ENCODE results near the gene TAF9B.
"Not testable (repeated sequence)": the region's sequence is repeated elsewhere in the genome, so short reads cannot be mapped to it uniquely, and the experiment has no call there.

TAF9B gene

GRCh38 chrX:78140206-78140605 is 756 bp upstream of the TAF9B start:
- no peak for DNase-seq (ENCODE audit: low read depth)
- no peak overlapping the region for H3K4me3 ChIP-seq (replicated peaks; ENCODE audit: low read depth, low read length)

GRCh38 chrX:78133238-78133960 is 6.1 kb downstream of the TAF9B start:
- DNase-seq (ENCODE audit: low read depth), result no peak
- no peak overlapping the region for H3K4me3 ChIP-seq (replicated peaks; ENCODE audit: low read depth, low read length)
- TF ChIP-seq CTCF (IDR thresholded peaks at IDR 0.05; ENCODE audit: low read length, missing control alignments), result no peak

More at GRCh38 chrX:78140206-78140605, 756 bp upstream of the TAF9B start:
- TF ChIP-seq CTCF (IDR thresholded peaks at IDR 0.05; ENCODE audit: low read length, missing control alignments), result no peak

GRCh38 chrX:78131117-78131516 is 8.3 kb downstream of the TAF9B start:
- TF ChIP-seq CTCF (IDR thresholded peaks at IDR 0.05; ENCODE audit: low read length, missing control alignments), result no peak
- H3K4me3 ChIP-seq (replicated peaks; ENCODE audit: low read depth, low read length), result no peak overlapping the region
- no peak for DNase-seq (ENCODE audit: low read depth)

- no peak for TF ChIP-seq CTCF (IDR thresholded peaks at IDR 0.05; ENCODE audit: low read length, missing control alignments)
- DNase-seq (ENCODE audit: low read depth), result no peak
- H3K4me3 ChIP-seq (replicated peaks; ENCODE audit: low read depth, low read length), result no peak overlapping the region
These were observed 9.1 kb downstream of the TAF9B start for GRCh38 chrX:78130396-78130795.

- no peak overlapping the region for H3K4me3 ChIP-seq (replicated peaks; ENCODE audit: low read depth, low read length)
- TF ChIP-seq CTCF (IDR thresholded peaks at IDR 0.05; ENCODE audit: low read length, missing control alignments), result no peak
- DNase-seq (ENCODE audit: low read depth), result no peak
These were observed 9.7 kb downstream of the TAF9B start for GRCh38 chrX:78129714-78130113.

GRCh38 chrX:78125781-78126180 is 13.7 kb downstream of the TAF9B start:
- H3K4me3 ChIP-seq (replicated peaks; ENCODE audit: low read depth, low read length); DNase-seq (ENCODE audit: low read depth): not testable (repeated sequence)

GRCh38 chrX:78125148-78125547 is 14.3 kb downstream of the TAF9B start:
- no peak overlapping the region for H3K4me3 ChIP-seq (replicated peaks; ENCODE audit: low read depth, low read length)
- DNase-seq (ENCODE audit: low read depth), result no peak
- TF ChIP-seq CTCF (IDR thresholded peaks at IDR 0.05; ENCODE audit: low read length, missing control alignments), result no peak

Measured in fibroblast of pulmonary artery (primary cell).